Stimulated activated CD4-positive, alpha-beta T cell treated with anti-CD3 and anti-CD28 coated beads, Interleukin-2, amount 100 ng/mL, for 24 hours (primary cell): Measurements from ENCODE around the gene TUBB2B.
A peak's percentile ranks its signal among the peaks of the same experiment; 100 is the strongest.

Experiments used
- DNase-seq, 2 donors: peaks; one replicate each; pipeline ENCODE4 v3.0.0-alpha.2; 2020

Gene TUBB2B

DNA sequence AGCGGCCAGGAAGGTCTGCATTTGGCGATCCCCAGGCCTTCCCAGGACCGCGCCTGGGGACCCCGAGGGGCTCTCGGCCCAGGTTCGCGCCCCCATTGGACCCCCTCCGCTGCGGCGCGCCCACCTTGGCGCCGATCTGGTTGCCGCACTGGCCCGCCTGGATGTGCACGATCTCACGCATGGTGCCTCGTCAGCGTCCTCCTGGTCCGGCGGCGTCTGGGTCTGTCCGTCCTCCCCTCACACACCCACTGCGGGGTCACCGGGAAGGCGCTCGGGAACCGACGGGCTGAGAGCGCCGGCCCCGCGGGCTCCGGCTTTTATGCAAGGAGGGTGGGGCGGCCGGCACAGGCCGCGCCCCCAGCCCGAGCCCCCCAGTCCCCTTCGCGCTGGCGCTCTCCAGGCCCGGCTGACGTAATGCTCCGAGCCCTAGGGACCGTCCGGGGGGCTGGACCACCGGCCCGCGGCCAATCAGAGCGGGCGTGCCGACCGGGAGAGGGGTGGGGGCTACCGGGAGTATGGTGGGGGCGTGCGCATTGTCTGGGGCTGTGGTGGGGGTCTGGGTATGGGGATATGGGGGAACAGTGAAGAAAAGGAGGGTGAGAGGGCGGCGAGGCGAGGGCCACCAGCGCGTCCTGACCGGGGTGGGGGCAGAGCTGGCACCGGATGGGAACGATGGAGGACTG, at the start of gene TUBB2B:
TSS of gene TUBB2B (minus strand) at position 291 of the 683 bp plus-strand sequence. CDS start at position 181, 110 bp downstream.
- no peak for DNase-seq

DNA sequence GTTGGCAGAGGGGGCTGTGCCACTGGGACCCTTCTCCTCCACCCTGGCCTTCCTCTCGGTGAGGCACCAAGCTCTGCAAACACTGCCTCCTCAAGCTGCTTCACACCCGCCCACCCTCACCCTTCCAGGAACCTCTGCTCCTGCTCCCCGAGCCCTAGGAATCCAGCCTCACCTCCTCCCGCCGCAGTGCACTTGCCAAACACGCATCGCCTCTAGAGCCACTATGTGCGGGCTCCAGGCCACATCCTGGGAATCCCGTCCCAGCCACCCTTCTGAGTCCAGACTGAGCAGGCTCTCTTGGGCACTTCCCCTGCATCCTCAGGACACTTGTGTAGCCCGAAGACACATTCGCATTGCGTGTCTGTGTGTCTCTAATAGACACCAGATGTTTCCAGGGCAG, 49.8 kb upstream of the TUBB2B start:
- no peak for DNase-seq

DNA sequence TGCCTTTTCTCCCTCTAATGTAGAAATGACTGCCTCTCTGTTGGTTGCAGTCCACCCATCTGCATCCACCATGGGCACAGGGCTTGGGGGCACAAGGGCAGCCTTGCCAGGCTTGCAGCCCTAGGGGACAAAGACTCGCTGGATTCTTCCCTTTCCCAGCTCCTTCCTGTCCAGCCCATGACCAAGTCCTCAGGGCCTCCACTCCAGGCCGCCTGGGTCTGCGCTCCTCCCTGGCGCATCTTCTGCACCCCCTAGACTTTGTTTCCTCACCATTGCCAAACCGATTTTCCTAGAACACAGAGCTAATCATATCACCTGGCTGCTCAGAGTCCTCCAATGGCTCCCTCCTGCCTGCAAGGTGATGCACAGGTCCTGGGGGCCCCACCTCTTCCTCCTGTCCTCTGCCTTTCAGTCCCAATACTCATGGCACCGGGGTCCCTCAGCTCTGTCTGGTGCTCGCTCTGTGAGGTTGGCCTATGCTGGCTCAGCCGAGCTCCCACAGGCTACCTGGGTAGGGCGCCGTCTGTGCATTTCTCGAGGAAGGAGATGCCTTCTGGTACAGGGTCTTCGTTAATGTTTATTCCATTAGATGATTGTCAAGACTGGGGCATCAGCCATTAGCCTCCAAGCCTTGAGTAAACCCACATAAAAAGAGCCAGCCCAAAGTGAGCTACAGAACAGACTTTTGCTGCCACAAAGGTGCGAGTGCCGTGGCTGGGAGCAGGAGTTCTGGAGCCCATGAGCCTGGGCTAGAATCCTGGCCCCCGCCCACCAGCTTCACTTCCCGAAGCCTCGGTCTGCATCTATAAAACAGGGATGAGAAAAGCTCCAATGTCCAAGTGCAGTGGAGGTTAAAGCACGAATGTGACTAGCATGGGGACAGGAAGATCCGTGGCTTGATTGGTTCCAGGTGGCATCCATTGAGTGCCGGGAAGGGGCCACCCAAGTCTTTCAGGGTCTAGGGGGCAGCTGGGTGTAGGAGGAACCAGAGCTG, 49.0 kb upstream of the TUBB2B start:
- DNase-seq, result no peak

DNA sequence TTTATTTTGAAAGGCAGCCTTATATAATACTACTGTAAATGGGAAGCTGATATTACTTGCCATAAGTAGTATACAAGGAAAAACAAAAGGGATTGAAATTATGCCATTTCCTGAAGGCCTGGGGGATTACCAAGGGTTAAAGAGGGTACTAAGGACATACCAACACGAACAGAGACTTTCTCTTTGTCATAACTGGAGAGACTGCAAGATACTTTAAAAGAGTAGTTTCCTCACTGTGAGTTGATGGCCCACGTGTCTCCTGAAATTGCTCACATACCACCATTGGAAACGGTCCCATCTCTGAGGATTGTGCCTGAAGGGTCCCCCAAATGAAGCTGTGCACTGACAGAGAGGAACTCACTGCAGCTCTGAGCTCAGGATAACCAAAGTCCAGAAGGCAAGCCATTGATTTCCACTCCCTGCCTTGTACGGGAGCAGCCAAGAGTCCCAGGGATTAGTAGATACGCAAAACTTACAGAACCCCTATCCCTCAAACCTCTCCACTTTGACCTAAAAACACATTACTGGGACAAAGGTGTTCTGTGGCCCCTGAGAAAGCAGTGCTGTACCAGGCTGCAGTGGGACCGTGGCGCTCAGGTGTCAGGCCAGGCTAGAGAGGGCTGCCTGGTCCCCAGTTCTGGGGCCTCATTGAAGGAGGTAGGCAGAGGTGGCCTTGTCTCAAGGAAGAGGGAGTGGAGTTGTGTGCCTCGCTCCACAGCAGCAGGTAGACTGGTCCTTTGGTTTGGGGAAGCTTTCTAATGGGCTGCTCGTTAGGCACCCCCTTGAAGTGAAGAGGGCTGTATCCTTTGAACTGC, 46.5 kb upstream of the TUBB2B start:
- DNase-seq, result no peak

DNA sequence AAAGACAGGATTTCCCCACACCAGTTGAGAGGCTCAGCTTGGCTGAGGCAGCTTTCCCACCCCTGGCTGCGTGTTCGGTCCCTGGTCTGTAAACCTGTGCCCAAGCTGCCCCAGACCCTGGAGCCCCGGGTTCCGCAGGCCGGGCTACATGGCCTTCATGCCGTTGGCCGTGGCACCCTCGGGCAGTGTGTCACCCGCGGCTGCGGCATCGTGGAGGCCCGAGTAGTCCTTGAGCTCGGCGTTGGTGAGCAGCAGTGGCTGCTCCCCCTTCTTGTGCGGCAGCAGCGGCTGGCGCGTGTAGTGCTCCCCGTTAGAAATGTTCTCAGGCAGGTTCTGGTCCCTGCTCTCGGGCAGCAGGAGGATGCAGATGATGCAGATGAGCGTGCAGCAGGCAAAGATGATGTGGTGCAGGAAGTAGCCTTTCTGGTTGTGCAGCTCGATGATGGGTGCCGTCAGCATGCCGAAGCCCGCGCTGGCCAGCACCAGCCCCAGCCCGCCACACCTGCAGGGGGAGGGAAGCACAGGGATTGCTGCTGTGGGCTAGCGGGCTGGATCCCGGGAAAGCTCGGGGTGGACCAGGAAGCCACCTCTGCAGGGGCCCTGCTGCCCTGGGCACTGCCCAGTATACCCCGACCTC, 45.6 kb upstream of the TUBB2B start:
- no peak for DNase-seq

DNA sequence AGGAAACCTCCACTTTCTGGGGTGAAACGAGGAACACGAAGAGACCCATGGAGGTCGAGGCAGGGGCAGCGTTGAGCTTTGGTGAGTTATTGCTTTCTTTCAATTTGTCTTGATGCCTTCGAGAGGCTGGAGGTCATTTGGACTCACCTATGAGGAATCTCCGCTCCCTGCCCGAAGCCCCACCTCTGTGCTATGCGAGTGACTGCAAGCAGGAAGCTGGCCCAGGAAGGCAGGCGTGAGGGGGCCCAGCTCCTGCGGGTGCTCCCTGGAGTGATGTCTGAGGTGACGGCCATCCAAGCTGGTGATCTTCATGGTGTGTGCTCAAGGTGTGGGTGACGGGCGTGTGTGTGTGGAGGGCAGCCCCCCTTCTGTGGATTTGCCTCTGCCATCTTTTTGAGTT, 44.3 kb upstream of the TUBB2B start:
- DNase-seq, result no peak

DNA sequence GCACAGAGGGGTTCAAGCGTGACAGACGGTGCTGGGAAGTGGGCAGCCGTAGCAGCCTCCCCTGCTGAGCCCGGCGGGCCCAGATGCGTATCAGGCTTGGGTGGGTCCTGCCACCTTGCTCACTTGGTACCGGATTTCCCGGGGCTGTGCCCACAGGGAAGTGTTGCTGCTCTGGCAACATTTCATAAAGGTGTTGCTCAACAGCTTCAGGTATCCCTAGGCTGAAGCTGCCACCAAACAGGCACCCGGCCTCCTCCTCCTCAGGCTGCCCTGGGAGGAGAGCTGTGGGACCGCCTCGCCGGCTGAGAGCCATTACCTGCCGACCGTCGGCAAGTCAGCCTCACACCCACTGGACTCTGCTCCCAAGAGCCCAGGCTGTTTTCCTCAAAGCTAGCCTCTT, 42.8 kb upstream of the TUBB2B start:
- DNase-seq, result no peak

DNA sequence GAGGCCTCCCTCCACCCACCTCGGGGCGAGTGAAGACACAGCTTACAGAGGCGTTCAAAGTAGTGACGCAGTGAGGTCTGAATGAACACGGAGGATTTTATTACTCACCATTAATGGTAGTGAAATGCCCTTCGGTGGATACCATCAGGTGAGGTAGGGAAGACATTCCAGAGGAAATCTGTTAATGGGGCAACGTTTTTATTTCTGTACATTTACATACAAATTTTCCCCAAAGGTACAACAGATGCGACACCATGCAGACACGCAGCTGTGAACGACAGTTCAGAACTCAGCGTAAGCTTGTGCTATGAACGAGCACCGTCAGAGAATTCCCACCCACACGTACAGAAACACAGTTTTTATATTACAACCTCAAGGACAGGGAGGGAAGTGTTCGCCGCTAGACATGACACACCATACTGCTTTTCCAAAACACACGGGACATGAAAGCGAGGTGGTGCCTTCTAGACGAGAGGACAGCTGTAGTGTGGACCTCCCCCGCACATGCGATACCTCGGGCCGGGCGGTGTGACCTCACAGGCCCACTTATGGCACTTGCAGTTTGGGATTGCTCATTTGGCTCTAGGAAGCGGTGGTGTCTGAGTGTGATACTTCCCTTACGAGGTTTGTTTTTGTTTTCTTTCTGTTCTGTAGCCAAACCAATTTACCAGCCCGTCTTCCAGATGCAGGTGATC, 42.0 kb upstream of the TUBB2B start:
- DNase-seq, result peak; percentile 27 to 32

DNA sequence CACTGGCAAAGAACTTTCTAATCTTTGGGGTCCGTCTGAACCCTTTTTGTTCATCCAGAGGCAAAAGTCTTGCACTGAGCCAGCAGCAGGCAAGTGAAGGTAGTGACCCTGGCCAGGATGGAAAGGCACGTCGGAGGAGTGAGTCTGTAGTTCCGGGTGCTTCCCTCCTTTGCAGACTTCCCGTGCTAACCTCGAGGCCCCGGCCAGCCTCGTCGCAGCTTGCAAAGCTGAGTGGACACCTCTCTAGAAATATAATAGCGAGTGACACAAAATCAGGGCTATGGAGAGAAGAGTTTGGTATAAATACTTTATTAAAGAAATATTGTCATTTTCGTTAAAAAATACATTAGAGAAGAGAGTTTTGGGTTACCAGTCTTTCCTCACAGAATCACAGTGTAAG, 41.2 kb upstream of the TUBB2B start:
- no peak for DNase-seq

DNA sequence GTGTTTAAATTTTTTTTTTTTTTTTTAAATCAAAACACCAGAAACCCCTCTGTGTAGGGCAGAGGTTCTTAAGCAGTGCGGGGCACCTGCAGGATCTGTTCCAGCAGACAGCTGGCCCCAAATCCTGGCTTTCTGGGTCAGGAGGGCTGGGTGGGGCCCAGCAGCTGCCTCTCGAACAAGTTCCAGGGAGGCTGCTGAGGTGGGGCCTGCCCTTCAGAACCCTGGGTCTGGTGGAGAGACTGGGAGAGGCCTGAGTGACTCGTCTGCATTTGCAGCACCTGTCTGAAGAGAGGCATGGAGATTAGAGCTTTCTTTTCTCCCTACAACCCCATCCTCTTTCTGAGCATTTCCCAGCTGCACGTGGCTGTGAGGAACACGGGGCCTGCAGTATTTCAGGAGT, 39.7 kb upstream of the TUBB2B start:
- no peak for DNase-seq

DNA sequence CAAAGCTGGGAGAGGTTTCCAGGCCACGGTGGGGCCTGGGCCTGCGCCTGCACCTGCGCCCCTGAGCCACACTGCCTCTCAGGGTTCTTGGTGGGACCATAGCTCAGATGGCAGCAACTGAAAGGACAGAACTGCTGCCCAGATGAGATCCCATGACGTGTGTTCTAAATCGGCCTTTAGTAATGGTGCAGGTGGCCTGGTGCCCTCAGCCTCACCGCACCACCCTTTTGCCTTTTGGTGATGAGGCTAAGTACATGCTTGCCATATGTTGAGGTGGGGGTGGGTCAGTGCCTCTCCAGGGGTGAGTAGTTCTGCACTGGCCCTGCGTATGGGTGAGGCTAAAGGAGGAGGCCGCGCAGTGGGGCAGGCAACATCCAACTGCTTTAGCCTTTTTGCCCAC, 38.7 kb upstream of the TUBB2B start:
- no peak for DNase-seq

DNA sequence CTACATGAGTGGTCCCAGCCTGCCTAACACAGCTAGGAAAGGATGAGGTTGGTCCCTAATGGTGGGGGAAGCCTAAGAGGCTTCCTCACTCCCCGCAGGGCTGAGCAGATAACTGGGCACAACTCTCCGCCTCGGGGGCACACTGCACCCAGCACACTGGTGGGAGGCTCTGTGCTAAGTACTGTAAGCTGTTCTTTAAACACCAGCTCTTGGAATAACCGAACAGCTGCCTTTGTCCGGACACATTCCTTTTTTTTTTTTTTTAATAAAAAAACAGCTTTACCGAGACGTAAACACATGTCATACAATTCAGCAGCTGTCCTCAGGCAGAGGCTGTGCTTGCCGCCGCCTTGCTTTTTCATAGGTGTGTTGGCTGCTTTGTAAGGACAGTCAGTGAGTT, 38.2 kb upstream of the TUBB2B start:
- DNase-seq, result no peak

DNA sequence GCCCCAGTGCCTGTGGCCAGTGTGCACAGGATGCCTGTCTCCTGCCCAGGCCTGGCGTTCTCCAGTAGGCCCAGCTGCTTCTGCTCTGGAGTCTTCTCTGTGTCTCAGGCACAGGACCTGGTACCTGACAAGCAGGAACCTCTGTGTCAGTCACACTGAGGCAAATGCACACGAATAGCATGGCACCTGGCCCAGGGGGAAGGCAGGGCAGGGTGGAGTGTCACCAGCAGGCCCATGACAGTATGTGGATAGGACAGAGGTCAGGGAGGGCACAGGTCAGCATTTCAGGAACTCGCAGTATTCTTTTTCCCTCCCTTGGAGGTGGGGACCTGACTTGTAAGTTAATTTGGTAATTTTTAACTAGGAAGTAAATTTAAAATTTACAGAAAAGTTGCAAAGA, 36.9 kb upstream of the TUBB2B start:
- no peak for DNase-seq

DNA sequence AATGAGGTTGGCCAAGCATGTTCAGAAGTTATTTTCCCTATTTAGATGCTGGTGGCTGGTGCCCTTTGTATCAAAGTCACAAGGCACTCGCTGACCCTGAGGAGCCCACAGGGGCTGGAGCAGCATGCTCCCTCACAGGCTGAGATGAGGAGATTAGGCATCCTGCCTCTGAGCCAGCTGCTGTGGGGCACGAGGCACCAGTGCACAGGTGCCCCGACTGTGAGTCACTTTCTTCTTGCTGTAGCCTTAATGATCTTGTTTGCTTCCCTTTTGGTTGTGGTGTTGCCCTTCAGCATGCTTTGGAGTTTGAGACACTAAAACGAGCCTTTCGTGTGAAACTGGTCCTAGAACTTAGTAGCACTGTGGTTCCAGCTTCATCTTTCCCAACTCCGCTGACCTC, 35.6 kb upstream of the TUBB2B start:
- no peak for DNase-seq

DNA sequence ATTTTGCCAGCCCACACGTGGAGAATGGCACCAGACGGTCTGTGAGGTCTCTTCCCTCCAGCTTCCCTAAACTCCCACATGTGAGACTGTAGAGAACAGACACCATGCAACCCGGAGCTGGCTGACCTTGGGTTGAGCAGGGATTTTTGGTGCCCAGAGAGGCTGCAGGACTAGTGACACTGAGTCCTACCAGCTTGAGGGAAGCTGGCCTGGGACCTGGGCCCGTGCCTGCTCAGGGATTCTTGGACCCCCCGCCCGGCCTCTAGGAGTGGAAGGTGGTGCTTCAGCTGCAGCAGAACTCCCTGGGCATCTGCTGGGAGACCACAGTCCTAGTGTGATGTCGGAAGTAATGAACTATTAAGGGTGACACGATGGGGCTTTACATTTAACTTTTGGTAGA, 34.5 kb upstream of the TUBB2B start:
- no peak for DNase-seq

DNA sequence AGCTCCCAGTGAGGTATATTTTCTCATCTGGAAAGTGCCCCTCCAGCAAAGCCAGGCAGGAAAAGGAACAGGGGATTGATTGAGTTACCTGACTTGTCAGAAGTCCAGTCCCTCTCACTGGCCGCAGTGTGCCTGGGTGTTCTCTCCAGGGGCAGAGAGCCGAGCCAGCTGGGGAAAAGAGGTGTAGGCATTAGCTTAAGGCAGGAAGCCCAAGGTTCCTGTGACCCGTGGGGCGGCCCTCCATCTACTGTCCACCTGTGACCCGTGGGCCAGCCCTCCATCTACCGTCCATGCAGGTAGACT, 34.0 kb upstream of the TUBB2B start:
- DNase-seq, result no peak

DNA sequence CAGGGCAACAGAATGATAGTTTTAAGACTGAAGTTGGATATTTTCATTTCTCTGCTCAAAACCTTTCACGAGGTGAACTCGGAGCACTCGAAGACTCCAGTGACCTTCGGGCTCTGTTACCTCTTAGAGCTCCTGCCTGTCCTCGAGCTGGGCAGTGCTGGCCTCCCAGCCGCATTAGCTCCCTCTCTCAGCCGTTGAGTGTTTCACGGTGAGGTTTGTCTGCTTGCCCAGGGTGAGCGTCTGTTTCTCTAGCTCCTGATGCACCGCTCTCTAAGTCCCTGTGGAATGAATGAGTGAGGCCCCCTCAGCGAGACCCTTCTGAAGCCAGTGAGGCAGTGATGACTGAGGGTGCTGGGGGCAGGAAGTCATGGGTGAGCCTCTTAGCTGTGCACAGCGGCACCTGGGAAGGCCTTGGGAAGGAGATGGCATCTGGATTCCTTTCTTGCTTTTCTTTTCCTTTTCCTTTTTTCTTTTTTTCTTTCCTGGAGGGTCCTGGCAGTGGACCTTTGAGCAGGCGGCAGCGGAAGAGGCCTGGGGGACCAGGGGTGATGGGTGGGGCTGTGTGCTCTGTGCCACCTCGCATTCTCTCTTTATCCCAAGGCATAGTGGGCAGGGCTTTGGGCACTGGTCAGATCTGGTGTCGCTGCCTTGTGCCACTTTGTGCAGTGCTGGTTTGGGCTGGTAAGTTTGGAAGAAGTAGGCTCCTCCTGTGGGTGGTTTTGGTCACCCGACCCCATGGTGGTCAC, 33.5 kb upstream of the TUBB2B start:
- DNase-seq, result no peak

DNA sequence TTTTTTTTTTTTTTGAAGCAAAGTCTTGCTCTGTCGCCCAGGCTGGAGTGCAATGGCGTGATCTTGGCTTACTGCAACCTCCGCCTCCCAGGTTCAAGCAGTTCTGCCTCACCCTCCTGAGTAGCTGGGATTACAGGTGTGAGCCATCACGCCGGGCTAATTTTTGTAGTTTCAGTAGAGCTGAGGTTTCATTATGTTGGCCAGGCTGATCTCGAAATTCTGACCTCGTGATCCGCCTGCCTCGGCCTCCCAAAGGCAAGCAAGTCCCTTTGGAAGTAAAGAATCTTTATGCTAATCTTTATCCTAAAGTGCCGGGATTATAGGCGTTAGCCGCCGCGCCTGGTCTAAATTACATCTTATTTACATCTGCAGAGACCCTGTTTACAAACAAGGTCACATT, 32.8 kb upstream of the TUBB2B start:
- no peak for DNase-seq

DNA sequence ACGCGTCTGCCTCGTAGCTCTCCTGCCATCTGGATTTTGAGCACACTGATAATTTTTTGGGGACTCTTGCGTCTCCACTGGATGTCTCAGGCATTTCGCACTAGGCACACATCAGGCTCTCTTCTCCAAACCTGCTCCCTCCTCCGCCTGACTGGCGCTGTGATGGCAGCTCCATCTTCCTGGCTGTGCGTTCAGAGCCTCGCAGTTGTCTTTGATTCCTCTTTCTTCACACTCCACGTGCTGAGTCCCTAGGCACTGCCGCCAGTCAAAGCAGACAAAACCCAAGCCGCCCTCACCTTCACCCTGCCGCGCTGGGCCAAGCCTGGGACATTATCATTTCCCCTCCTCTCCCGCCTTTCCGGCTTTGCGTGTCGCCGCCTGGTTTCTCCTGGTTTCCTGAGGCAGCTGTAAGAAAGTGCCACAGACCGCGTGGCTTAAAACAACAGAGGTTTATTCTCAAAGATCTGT, 32.1 kb upstream of the TUBB2B start:
- DNase-seq, result peak; percentile 45

DNA sequence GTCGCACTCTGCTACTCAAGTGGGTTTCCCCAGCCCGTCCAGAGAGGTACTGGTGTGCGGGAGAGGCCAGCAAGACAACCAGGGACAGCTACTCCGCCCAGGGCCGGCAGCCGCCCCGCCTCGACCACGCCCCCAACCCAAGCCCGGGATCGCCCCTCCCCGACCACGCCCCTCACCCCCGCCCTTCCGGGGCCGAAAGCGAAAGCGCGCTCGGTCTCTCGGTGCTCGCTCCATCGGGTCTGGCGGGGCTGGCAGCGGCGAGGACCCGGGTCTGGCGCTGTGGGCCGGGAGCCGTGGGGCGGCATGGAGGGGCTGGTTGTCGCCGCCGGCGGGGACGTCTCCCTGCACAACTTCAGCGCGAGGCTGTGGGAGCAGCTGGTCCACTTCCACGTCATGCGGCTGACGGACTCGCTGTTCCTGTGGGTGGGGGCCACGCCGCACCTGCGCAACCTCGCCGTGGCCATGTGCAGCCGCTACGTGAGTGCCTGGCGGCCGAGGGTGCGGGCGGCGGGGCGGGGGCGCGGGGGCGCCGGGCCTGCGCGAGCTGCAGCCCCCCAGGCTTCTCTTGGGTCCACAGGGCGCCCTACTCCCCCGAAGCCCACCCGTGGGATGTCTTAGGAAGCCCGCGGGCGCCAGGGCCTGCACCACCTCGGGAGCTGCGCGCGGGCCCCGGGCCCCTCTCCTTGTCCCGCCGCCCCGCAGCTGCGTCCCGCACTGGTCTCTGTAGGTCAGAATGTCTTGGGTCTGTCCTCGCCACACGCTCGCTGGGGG, 31.5 kb upstream of the TUBB2B start, which contains the start of gene PSMG4:
TSS of gene PSMG4 (plus strand) at position 228 of the 771 bp plus-strand sequence. CDS start at position 304, 76 bp downstream.
- DNase-seq, result peak; percentile 97 to 98

DNA sequence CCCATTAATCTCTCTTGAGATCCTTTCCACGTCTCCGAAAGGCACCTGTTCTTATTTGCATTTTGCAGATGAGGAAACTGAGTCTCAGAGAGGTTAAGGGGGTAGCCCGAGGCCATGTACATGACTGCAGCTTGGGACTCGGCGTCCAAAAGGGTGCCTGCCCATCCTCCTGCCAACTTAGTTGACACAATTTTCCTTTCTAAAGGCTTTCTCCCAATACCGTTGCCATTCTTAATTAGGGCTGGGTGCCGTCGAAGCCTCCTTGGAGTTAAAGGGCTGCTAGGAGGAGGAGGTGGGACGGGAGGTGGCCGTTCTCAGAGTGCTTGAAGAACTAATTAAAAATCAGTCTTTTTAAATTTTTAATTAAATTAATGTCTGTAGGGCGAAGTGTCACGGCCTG, 30.7 kb upstream of the TUBB2B start:
- no peak for DNase-seq
